Adrenal gland (tissue), 5 donors: Measurements from ENCODE around the gene FGD3.

ENCODE experiments used
- POLR2A ChIP-seq, 2 donors: fragments of 450-650 bp; IDR thresholded peaks; one replicate each; pipeline ENCODE4 v1.6.1; 2017; ENCODE audit warnings: antibody characterized with exemption in 2 of 2, mild to moderate bottlenecking in 2 of 2, moderate library complexity in 1 of 2
- TF ChIP-seq, protein P1 (sequence below), 6 experiments: fragments of 450-650 bp in 4 of 6; fragments of 200-600 bp in 2 of 6; sonication (generic) in 1 of 6; IDR thresholded peaks; 1 replicate in 5 of 6; 2 replicates in 1 of 6; pipeline versions ENCODE4 v1.5.1 to v1.8.0; 2016 to 2021; ENCODE audit warnings: antibody characterized with exemption in 6 of 6, mild to moderate bottlenecking in 2 of 6, moderate library complexity in 1 of 6
- donor health status: DM: no; HTN: no; CAD: no.

DNA sequence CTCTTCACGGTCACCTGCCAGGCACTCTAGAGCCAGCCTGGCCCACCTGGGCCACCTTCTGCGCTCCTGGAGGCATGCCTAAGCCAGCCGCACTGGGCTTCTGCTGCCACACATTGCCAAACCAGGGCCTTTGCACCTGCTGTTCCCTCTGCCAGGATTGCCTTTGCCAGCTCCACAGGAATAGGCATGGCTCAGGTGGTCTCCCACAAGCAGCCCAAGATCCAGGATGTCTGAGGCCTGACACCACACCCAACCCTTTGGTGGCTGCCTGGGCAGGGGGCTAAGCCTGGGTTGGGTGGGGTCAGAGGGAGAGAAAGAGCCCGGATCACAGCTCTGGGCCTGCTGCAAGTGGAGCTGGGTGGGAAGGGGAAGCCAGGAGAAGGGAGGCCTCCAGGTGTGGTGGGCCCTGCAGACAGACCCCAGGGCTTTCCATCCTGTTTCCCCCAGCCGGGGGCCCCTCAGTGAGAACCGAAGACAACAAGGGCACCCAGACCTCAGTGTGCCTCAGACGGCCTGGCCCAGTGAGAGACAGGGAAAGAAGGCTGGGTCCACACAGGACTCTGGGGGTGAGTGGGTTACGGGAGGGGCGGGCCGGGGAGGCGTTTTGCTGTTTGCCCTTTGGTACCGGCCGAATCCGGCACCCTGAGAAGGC lies 110.5 kb downstream of the FGD3 start:
- TF ChIP-seq, protein P1, sequence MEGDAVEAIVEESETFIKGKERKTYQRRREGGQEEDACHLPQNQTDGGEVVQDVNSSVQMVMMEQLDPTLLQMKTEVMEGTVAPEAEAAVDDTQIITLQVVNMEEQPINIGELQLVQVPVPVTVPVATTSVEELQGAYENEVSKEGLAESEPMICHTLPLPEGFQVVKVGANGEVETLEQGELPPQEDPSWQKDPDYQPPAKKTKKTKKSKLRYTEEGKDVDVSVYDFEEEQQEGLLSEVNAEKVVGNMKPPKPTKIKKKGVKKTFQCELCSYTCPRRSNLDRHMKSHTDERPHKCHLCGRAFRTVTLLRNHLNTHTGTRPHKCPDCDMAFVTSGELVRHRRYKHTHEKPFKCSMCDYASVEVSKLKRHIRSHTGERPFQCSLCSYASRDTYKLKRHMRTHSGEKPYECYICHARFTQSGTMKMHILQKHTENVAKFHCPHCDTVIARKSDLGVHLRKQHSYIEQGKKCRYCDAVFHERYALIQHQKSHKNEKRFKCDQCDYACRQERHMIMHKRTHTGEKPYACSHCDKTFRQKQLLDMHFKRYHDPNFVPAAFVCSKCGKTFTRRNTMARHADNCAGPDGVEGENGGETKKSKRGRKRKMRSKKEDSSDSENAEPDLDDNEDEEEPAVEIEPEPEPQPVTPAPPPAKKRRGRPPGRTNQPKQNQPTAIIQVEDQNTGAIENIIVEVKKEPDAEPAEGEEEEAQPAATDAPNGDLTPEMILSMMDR (IDR thresholded peaks at IDR 0.05), result no peak
- TF ChIP-seq POLR2A (IDR thresholded peaks at IDR 0.05), result no peak
